Thyroid gland (tissue), 4 donors: Measurements from ENCODE around the gene MRM1.

Experiments used
- CTCF ChIP-seq, 6 experiments: fragments of 200-600 bp in 3 of 6; fragments of 450-650 bp in 3 of 6; sonication (generic) in 3 of 6; IDR thresholded peaks; one replicate each; pipeline ENCODE4 v1.5.1; 2016 to 2019; ENCODE audit warnings: antibody characterized with exemption in 6 of 6, mild to moderate bottlenecking in 2 of 6, inconsistent platforms in 1 of 6, moderate library complexity in 1 of 6
- POLR2A ChIP-seq, 2 donors: fragments of 450-650 bp; IDR thresholded peaks; one replicate each; pipeline ENCODE4 v1.6.1; 2017; ENCODE audit warnings: antibody characterized with exemption in 2 of 2, mild to moderate bottlenecking in 2 of 2, moderate library complexity in 1 of 2

GRCh38 chr17:36600465-36600864, 918 bp upstream of the MRM1 start:
- TF ChIP-seq CTCF (IDR thresholded peaks at IDR 0.05) (no peak), POLR2A (IDR thresholded peaks at IDR 0.05) (no peak)
